Measurements from ENCODE around the gene VWA5A.

DNA sequence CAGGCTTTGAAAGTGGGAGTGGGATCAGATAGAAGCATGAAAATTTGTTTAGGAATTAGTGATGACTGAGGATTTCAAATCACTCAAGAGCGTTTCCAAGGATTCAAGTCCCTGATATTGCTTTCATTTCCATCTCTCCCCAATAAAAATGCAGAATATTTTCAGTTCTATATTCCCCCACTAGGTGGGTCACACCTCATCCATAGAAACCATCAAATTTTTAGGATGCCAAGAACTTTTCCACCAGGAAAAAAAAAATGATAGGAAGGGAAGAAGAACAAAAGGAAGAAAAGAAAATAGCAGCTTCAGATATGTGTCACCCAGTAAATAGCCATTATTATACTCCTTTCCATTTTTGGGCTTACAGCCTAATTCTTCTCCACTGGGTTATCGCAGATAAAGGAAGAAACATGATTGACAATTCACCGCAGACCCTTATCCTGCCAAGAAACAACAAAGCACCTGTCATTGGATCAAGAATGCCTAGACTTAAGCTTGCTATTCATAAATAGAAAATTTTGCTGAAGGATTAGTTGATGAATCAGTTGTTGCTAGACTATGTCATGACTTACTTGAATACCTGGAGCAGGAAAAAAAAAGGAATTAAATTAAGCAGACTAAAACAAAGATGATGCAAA, 37.6 kb downstream of the VWA5A start:
- TF ChIP-seq CTCF (IDR thresholded peaks at IDR 0.05) (no peak), POLR2AphosphoS5 (IDR thresholded peaks at IDR 0.05) (no peak), POLR2A (IDR thresholded peaks at IDR 0.05) (no peak), EP300 (IDR thresholded peaks at IDR 0.05; ENCODE audit: low read depth) (no peak)
